ENCODE results near the gene CDK19. TPM values are rescaled to one million over a fixed set of nuclear protein-coding genes. Genes with fewer than 3 reads are reported as not detected.

CDK19 gene
- total RNA-seq, 1 donor, result 7.9 TPM

GRCh38 chr6:110712238-110712637, 103.0 kb downstream of the CDK19 start:
- peaks cover 10% of the 10 kb centered on the region for H3K4me1 ChIP-seq (ENCODE audit: insufficient read depth, low read length)
- H3K9me3 ChIP-seq (ENCODE audit: low read depth, low read length), result no peaks in the 10 kb centered on the region
- H3K27me3 ChIP-seq (ENCODE audit: insufficient read depth, low read length), result no peaks in the 10 kb centered on the region

GRCh38 chr6:110710115-110710514, 105.2 kb downstream of the CDK19 start:
- Histone ChIP-seq H3K9me3 (ENCODE audit: low read depth, low read length) (no peaks in the 10 kb centered on the region), H3K4me1 (ENCODE audit: insufficient read depth, low read length) (peaks cover 23% of the 10 kb centered on the region)

More at GRCh38 chr6:110712238-110712637, 103.0 kb downstream of the CDK19 start:
- no peak overlapping the region for H3K4me3 ChIP-seq (ENCODE audit: low read length)

GRCh38 chr6:110708295-110708950, 106.8 kb downstream of the CDK19 start:
- Histone ChIP-seq H3K4me3 (ENCODE audit: low read length) (no peak overlapping the region), H3K27me3 (ENCODE audit: insufficient read depth, low read length) (no peaks in the 10 kb centered on the region), H3K9me3 (ENCODE audit: low read depth, low read length) (no peaks in the 10 kb centered on the region), H3K4me1 (ENCODE audit: insufficient read depth, low read length) (peaks cover 33% of the 10 kb centered on the region)

More at GRCh38 chr6:110710115-110710514, 105.2 kb downstream of the CDK19 start:
- Histone ChIP-seq H3K27me3 (ENCODE audit: insufficient read depth, low read length) (no peaks in the 10 kb centered on the region), H3K4me3 (ENCODE audit: low read length) (no peak overlapping the region)

- Histone ChIP-seq H3K4me3 (ENCODE audit: low read length) (no peak overlapping the region), H3K9me3 (ENCODE audit: low read depth, low read length) (no peaks in the 10 kb centered on the region), H3K27me3 (ENCODE audit: insufficient read depth, low read length) (no peaks in the 10 kb centered on the region), H3K4me1 (ENCODE audit: insufficient read depth, low read length) (peaks cover 34% of the 10 kb centered on the region)
Observed at GRCh38 chr6:110705543-110705942, 109.7 kb downstream of the CDK19 start.

- Histone ChIP-seq H3K4me3 (ENCODE audit: low read length) (no peak overlapping the region), H3K4me1 (ENCODE audit: insufficient read depth, low read length) (peaks cover 34% of the 10 kb centered on the region), H3K9me3 (ENCODE audit: low read depth, low read length) (no peaks in the 10 kb centered on the region), H3K27me3 (ENCODE audit: insufficient read depth, low read length) (no peaks in the 10 kb centered on the region)
Observed at GRCh38 chr6:110703906-110704594, 111.2 kb downstream of the CDK19 start.

- H3K9me3 ChIP-seq (ENCODE audit: low read depth, low read length), result no peaks in the 10 kb centered on the region
- no peaks in the 10 kb centered on the region for H3K27me3 ChIP-seq (ENCODE audit: insufficient read depth, low read length)
- H3K4me1 ChIP-seq (ENCODE audit: insufficient read depth, low read length), result peaks cover 32% of the 10 kb centered on the region
- no peak overlapping the region for H3K4me3 ChIP-seq (ENCODE audit: low read length)
Observed at GRCh38 chr6:110703010-110703905, 112.0 kb downstream of the CDK19 start.

- H3K4me3 ChIP-seq (ENCODE audit: low read length), result no peak overlapping the region
- H3K9me3 ChIP-seq (ENCODE audit: low read depth, low read length), result no peaks in the 10 kb centered on the region
- H3K4me1 ChIP-seq (ENCODE audit: insufficient read depth, low read length), result peaks cover 10% of the 10 kb centered on the region
- H3K27me3 ChIP-seq (ENCODE audit: insufficient read depth, low read length), result no peaks in the 10 kb centered on the region
Observed at GRCh38 chr6:110699780-110700179, 115.5 kb downstream of the CDK19 start.

- no peaks in the 10 kb centered on the region for H3K9me3 ChIP-seq (ENCODE audit: low read depth, low read length)
- peaks cover 6% of the 10 kb centered on the region for H3K4me1 ChIP-seq (ENCODE audit: insufficient read depth, low read length)
- no peaks in the 10 kb centered on the region for H3K27me3 ChIP-seq (ENCODE audit: insufficient read depth, low read length)
- no peak overlapping the region for H3K4me3 ChIP-seq (ENCODE audit: low read length)
Observed at GRCh38 chr6:110693994-110694393, 121.3 kb downstream of the CDK19 start.

GRCh38 chr6:110693296-110693695, 122.0 kb downstream of the CDK19 start:
- H3K4me1 ChIP-seq (ENCODE audit: insufficient read depth, low read length), result peaks cover 13% of the 10 kb centered on the region
- no peak overlapping the region for H3K4me3 ChIP-seq (ENCODE audit: low read length)
- no peaks in the 10 kb centered on the region for H3K27me3 ChIP-seq (ENCODE audit: insufficient read depth, low read length)
- H3K9me3 ChIP-seq (ENCODE audit: low read depth, low read length), result no peaks in the 10 kb centered on the region

- H3K4me1 ChIP-seq (ENCODE audit: insufficient read depth, low read length), result peaks cover 28% of the 10 kb centered on the region
- no peaks in the 10 kb centered on the region for H3K9me3 ChIP-seq (ENCODE audit: low read depth, low read length)
- no peaks in the 10 kb centered on the region for H3K27me3 ChIP-seq (ENCODE audit: insufficient read depth, low read length)
- no peak overlapping the region for H3K4me3 ChIP-seq (ENCODE audit: low read length)
Observed at GRCh38 chr6:110690916-110691315, 124.4 kb downstream of the CDK19 start.

- H3K9me3 ChIP-seq (ENCODE audit: low read depth, low read length), result no peaks in the 10 kb centered on the region
- H3K27me3 ChIP-seq (ENCODE audit: insufficient read depth, low read length), result no peaks in the 10 kb centered on the region
- H3K4me3 ChIP-seq (ENCODE audit: low read length), result no peak overlapping the region
- peaks cover 28% of the 10 kb centered on the region for H3K4me1 ChIP-seq (ENCODE audit: insufficient read depth, low read length)
Observed at GRCh38 chr6:110690106-110690654, 125.1 kb downstream of the CDK19 start.

- Histone ChIP-seq H3K27me3 (ENCODE audit: insufficient read depth, low read length) (no peaks in the 10 kb centered on the region), H3K9me3 (ENCODE audit: low read depth, low read length) (no peaks in the 10 kb centered on the region), H3K4me3 (ENCODE audit: low read length) (no peak overlapping the region), H3K4me1 (ENCODE audit: insufficient read depth, low read length) (peaks cover 28% of the 10 kb centered on the region)
Observed at GRCh38 chr6:110689275-110689935, 125.9 kb downstream of the CDK19 start.

- peaks cover 28% of the 10 kb centered on the region for H3K4me1 ChIP-seq (ENCODE audit: insufficient read depth, low read length)
- no peaks in the 10 kb centered on the region for H3K9me3 ChIP-seq (ENCODE audit: low read depth, low read length)
- no peaks in the 10 kb centered on the region for H3K27me3 ChIP-seq (ENCODE audit: insufficient read depth, low read length)
- H3K4me3 ChIP-seq (ENCODE audit: low read length), result no peak overlapping the region
Observed at GRCh38 chr6:110688661-110689268, 126.5 kb downstream of the CDK19 start.

- Histone ChIP-seq H3K9me3 (ENCODE audit: low read depth, low read length) (no peaks in the 10 kb centered on the region), H3K4me1 (ENCODE audit: insufficient read depth, low read length) (peaks cover 28% of the 10 kb centered on the region), H3K27me3 (ENCODE audit: insufficient read depth, low read length) (no peaks in the 10 kb centered on the region), H3K4me3 (ENCODE audit: low read length) (no peak overlapping the region)
Observed at GRCh38 chr6:110687326-110687725, 127.9 kb downstream of the CDK19 start.

All from mononuclear cell (primary cell).